Prostate gland (tissue), 2 donors: ENCODE data around the gene LDLRAD4. TPM values are rescaled to one million over a fixed set of nuclear protein-coding genes. Genes with fewer than 3 reads are reported as not detected.

Source experiments
- DNase-seq: peaks from one replicate; pipeline ENCODE4 v3.0.0-alpha.2; 2019; ENCODE audit warnings: low spot score
- H3K27ac ChIP-seq, 2 donors: fragments of 200-600 bp; sonication (generic); 2 replicates each; pipeline ENCODE4 v1.5.1; 2017 to 2019
- H3K27me3 ChIP-seq: fragments of 200-600 bp; sonication (generic); replicated peaks from 2 replicates; pipeline ENCODE4 v1.5.1; 2019; ENCODE audit not compliant: insufficient read depth
- H3K36me3 ChIP-seq, 2 donors: fragments of 200-600 bp; sonication (generic); 1 replicate in 1 of 2; 2 replicates in 1 of 2; pipeline versions ENCODE4 v1.5.1 to v1.8.1; 2017 to 2019
- H3K4me1 ChIP-seq: fragments of 200-600 bp; sonication (generic); replicated peaks from 2 replicates; pipeline ENCODE4 v1.5.1; 2019
- H3K4me3 ChIP-seq, 2 donors: fragments of 200-600 bp; sonication (generic); 2 replicates each; pipeline ENCODE4 v1.5.1; 2017 to 2019
- H3K9me3 ChIP-seq: fragments of 200-600 bp; sonication (generic); 2 replicates; pipeline ENCODE4 v1.5.1; 2017
- CTCF ChIP-seq, 4 experiments: fragments of 200-600 bp in 2 of 4; fragments of 450-650 bp in 2 of 4; sonication (generic) in 2 of 4; IDR thresholded peaks; 1 replicate in 3 of 4; 2 replicates in 1 of 4; pipeline ENCODE4 v1.5.1; 2016 to 2019; ENCODE audit warnings: antibody characterized with exemption in 4 of 4, mild to moderate bottlenecking in 2 of 4, moderate library complexity in 2 of 4
- POLR2A ChIP-seq: fragments of 450-650 bp; IDR thresholded peaks from one replicate; pipeline ENCODE4 v1.6.1; 2016; ENCODE audit warnings: antibody characterized with exemption, mild to moderate bottlenecking
- POLR2AphosphoS5 ChIP-seq: sonication (generic); formaldehyde crosslinking; IDR thresholded peaks from one replicate; pipeline ENCODE4 v1.6.1; 2017; ENCODE audit warnings: antibody characterized with exemption
- WGBS: methylation state at CpG from one replicate; pipeline ENCODE4 v1.1.5; 2018; 5-methylcytosine and 5-hydroxymethylcytosine counted together
- intact Hi-C: fragments of 100-400 bp; cut with DNase I; formaldehyde crosslinking; loops from one replicate; pipeline ENCODE4 v1.14.2; 2022
- total RNA-seq, 2 donors: library from RNA; depleted of rRNA; stranded (reverse); fragments of >200 nt; gene quantifications; one replicate each; pipeline ENCODE4 v1.1.0, GENCODE V29; 2016

Gene LDLRAD4
- total RNA-seq, 2 donors from 2014 or later, result 59.9 to 107 TPM

- Histone ChIP-seq H3K27me3 (no peaks in the 10 kb centered on the region), H3K27ac (no peak overlapping the region), H3K4me1 (no peaks in the 10 kb centered on the region), H3K4me3 (no peak overlapping the region), H3K36me3 (no peaks in the 10 kb centered on the region), H3K9me3 (no peaks in the 10 kb centered on the region)
- intact Hi-C loops, result no loop called here
- WGBS, result 93% methylated on average over 11 of the region's 11 CpGs
- DNase-seq, result no peak
- no peak for TF ChIP-seq CTCF (IDR thresholded peaks at IDR 0.05)
Observed at GRCh38 chr18:13254971-13255927, 36.7 kb downstream of the LDLRAD4 start.

- DNase-seq, result no peak
- Histone ChIP-seq H3K9me3 (no peaks in the 10 kb centered on the region), H3K27ac (no peak overlapping the region), H3K4me3 (no peak overlapping the region), H3K27me3 (no peaks in the 10 kb centered on the region), H3K36me3 (no peaks in the 10 kb centered on the region), H3K4me1 (peaks cover 7% of the 10 kb centered on the region)
- intact Hi-C loops, result no loop called here
- TF ChIP-seq POLR2AphosphoS5 (no peak), CTCF (IDR thresholded peaks at IDR 0.05) (no peak), POLR2A (no peak)
- 67% methylated on average over 18 of the region's 18 CpGs for WGBS
Observed at GRCh38 chr18:13256444-13257305, 38.1 kb downstream of the LDLRAD4 start.

GRCh38 chr18:13257361-13257980 lies 38.9 kb downstream of the LDLRAD4 start:
- no peak for TF ChIP-seq POLR2AphosphoS5
- TF ChIP-seq CTCF (IDR thresholded peaks at IDR 0.05), result no peak
- no peak for TF ChIP-seq POLR2A
- DNase-seq, result no peak
- Histone ChIP-seq H3K9me3 (no peaks in the 10 kb centered on the region), H3K27ac (no peak overlapping the region), H3K27me3 (no peaks in the 10 kb centered on the region), H3K36me3 (no peaks in the 10 kb centered on the region), H3K4me3 (no peak overlapping the region), H3K4me1 (peaks cover 7% of the 10 kb centered on the region)
- 80% methylated on average over 8 of the region's 8 CpGs for WGBS
- intact Hi-C loops, result no loop called here

- Histone ChIP-seq H3K9me3 (no peaks in the 10 kb centered on the region), H3K36me3 (no peaks in the 10 kb centered on the region), H3K4me1 (peaks cover 7% of the 10 kb centered on the region), H3K4me3 (no peak overlapping the region), H3K27ac (no peak overlapping the region), H3K27me3 (no peaks in the 10 kb centered on the region)
- intact Hi-C loops, result no loop called here
- TF ChIP-seq POLR2A (no peak), CTCF (IDR thresholded peaks at IDR 0.05) (no peak)
- DNase-seq, result no peak
- 71% methylated on average over 6 of the region's 6 CpGs for WGBS
Observed at GRCh38 chr18:13258921-13259320, 40.4 kb downstream of the LDLRAD4 start.
